D721Med (cell line): ENCODE measurements around the gene RIF1.
A peak's percentile ranks its signal among the peaks of the same experiment; 100 is the strongest.

Experiments
- DNase-seq: peaks from one replicate; pipeline ENCODE4 v3.0.0; 2011; ENCODE audit warnings: low spot score; ENCODE audit not compliant: insufficient read length
- FAIRE-seq: peaks from 2 replicates; lab custom pipeline; 2011; peaks lifted over from hg19 to GRCh38; lab: Jason Lieb, UNC
- CTCF ChIP-seq: IDR thresholded peaks from 2 replicates; pipeline ENCODE4 v1.5.1; 2012; ENCODE audit warnings: mild to moderate bottlenecking, control low read depth; ENCODE audit not compliant: insufficient read depth; ENCODE audit errors: missing control alignments

The RIF1 gene

GRCh38 chr2:151470556-151470955, 60.9 kb downstream of the RIF1 start:
- no peak for TF ChIP-seq CTCF
- DNase-seq, result no peak
- no peak for FAIRE-seq

- TF ChIP-seq CTCF, result no peak
- DNase-seq, result no peak
- no peak for FAIRE-seq
Measured at GRCh38 chr2:151472966-151473365, 63.3 kb downstream of the RIF1 start.

- DNase-seq, result no peak
- FAIRE-seq, result peak; percentile 29
- no peak for TF ChIP-seq CTCF
Measured at GRCh38 chr2:151475071-151475470, 65.4 kb downstream of the RIF1 start.

GRCh38 chr2:151476287-151476686, 66.6 kb downstream of the RIF1 start:
- FAIRE-seq (peak; percentile 87), DNase-seq (no peak)
- TF ChIP-seq CTCF, result no peak

GRCh38 chr2:151478011-151478410, 68.3 kb downstream of the RIF1 start:
- FAIRE-seq, result no peak
- TF ChIP-seq CTCF, result no peak
- no peak for DNase-seq

- TF ChIP-seq CTCF, result no peak
- no peak for DNase-seq
- no peak for FAIRE-seq
Measured at GRCh38 chr2:151481744-151482143, 72.0 kb downstream of the RIF1 start.

- no peak for TF ChIP-seq CTCF
- no peak for FAIRE-seq
Measured at GRCh38 chr2:151482171-151482725, 72.5 kb downstream of the RIF1 start.

More at GRCh38 chr2:151482171-151482725, 72.5 kb downstream of the RIF1 start:
- no peak for DNase-seq
